ENCODE data around the gene IL1RL1.

The IL1RL1 gene

GRCh38 chr2:102289129-102289528, 22.2 kb upstream of the IL1RL1 start:
- CTCF ChIA-PET: interaction anchor here (0.7 to 1.1 kb wide), 2 partner anchors 12 to 877 kb away, joined by 3 to 4 read pairs; no protein-coding TSS in a partner anchor
- no peak for TF ChIP-seq ZNF610 (tag by site-specific recombination; IDR thresholded peaks at IDR 0.05; ENCODE audit: borderline replicate concordance)
- no peak for TF ChIP-seq ZNF777 (tag by site-specific recombination; IDR thresholded peaks at IDR 0.05; ENCODE audit: borderline replicate concordance)
- no peak for TF ChIP-seq ZNF274 (IDR thresholded peaks at IDR 0.05; ENCODE audit: low read length)
- no peak for TF ChIP-seq ZNF274 (tag by site-specific recombination; IDR thresholded peaks at IDR 0.05; ENCODE audit: borderline replicate concordance)
- no peak for TF ChIP-seq SCRT1 (tag by site-specific recombination; IDR thresholded peaks at IDR 0.05; ENCODE audit: borderline replicate concordance)
- no peak for TF ChIP-seq ZNF548 (tag by site-specific recombination; IDR thresholded peaks at IDR 0.05)
- no peak for TF ChIP-seq SETDB1 (IDR thresholded peaks at IDR 0.05; ENCODE audit: insufficient read length, low read length)
- no peak for TF ChIP-seq ZNF416 (tag by site-specific recombination; IDR thresholded peaks at IDR 0.05)
- TF ChIP-seq ZNF629 (tag by site-specific recombination; IDR thresholded peaks at IDR 0.05): no peak
- TF ChIP-seq ZNF350 (tag by site-specific recombination; IDR thresholded peaks at IDR 0.05): no peak
- TF ChIP-seq PATZ1 (tag by site-specific recombination; IDR thresholded peaks at IDR 0.05): no peak
- no peak for TF ChIP-seq ZNF449 (tag by site-specific recombination; IDR thresholded peaks at IDR 0.05)
- TF ChIP-seq ZNF266 (tag by site-specific recombination; IDR thresholded peaks at IDR 0.05; ENCODE audit: low read depth): no peak
- no peak for TF ChIP-seq IKZF3 (tag by site-specific recombination; IDR thresholded peaks at IDR 0.05)
- no peak for TF ChIP-seq ZNF366 (tag by site-specific recombination; conservative IDR thresholded peaks at IDR 0.05)
- no peak for TF ChIP-seq ZNF174 (tag by site-specific recombination; IDR thresholded peaks at IDR 0.05)
- TF ChIP-seq ZNF596 (tag by site-specific recombination; IDR thresholded peaks at IDR 0.05): no peak
- no peak overlapping the region for H3K4me3 ChIP-seq (ENCODE audit: low read depth, low read length)
- no peaks in the 10 kb centered on the region for H3K36me3 ChIP-seq (ENCODE audit: control insufficient read depth in 2 of 2, insufficient read depth in 1 of 2, low read length in 2 of 2)
- H3K27ac ChIP-seq (ENCODE audit: extremely low read depth, low read depth, low read length): no peak overlapping the region
- no peaks in the 10 kb centered on the region for H3K4me1 ChIP-seq (ENCODE audit: control insufficient read depth, insufficient read depth, low read length)
- POLR2A ChIA-PET: no interaction called here
- H3K9me3 ChIP-seq (ENCODE audit: control insufficient read depth, insufficient read depth, low read depth, low read length): no peaks in the 10 kb centered on the region

- CTCF ChIA-PET: interaction anchor here (1.9 kb wide), 1 partner anchor 11 kb away, joined by 7 read pairs; no protein-coding TSS in a partner anchor
- no peak for TF ChIP-seq ZNF707 (tag by site-specific recombination; IDR thresholded peaks at IDR 0.05)
- TF ChIP-seq ZNF561 (tag by site-specific recombination; IDR thresholded peaks at IDR 0.05; ENCODE audit: borderline replicate concordance): no peak
- no peak for TF ChIP-seq SALL2 (tag by site-specific recombination; IDR thresholded peaks at IDR 0.05; ENCODE audit: borderline replicate concordance)
- no peak for TF ChIP-seq HOXD13 (CRISPR knock-in tag; IDR thresholded peaks at IDR 0.05; ENCODE audit: borderline replicate concordance)
- no peak for TF ChIP-seq ZNF792 (tag by site-specific recombination; IDR thresholded peaks at IDR 0.05)
- no peak for TF ChIP-seq ZSCAN23 (tag by site-specific recombination; IDR thresholded peaks at IDR 0.05)
- no peak for TF ChIP-seq ZNF354C (tag by site-specific recombination; IDR thresholded peaks at IDR 0.05; ENCODE audit: borderline replicate concordance, low read depth)
- no peak for TF ChIP-seq PRDM1 (tag by site-specific recombination; IDR thresholded peaks at IDR 0.05)
- TF ChIP-seq ZNF785 (tag by site-specific recombination; IDR thresholded peaks at IDR 0.05): no peak
- no peak for TF ChIP-seq PBX3 (CRISPR knock-in tag; IDR thresholded peaks at IDR 0.05)
- no peak for TF ChIP-seq ELK4 (IDR thresholded peaks at IDR 0.05; ENCODE audit: borderline replicate concordance, low read depth, low read length)
- TF ChIP-seq ZNF132 (tag by site-specific recombination; IDR thresholded peaks at IDR 0.05; ENCODE audit: borderline replicate concordance): no peak
- POLR2A ChIA-PET: no interaction called here
These were observed 20.8 kb upstream of the IL1RL1 start for GRCh38 chr2:102290594-102290993.

More at GRCh38 chr2:102290594-102290993, 20.8 kb upstream of the IL1RL1 start:
- Histone ChIP-seq H3K4me3 (ENCODE audit: low read depth, low read length) (no peak overlapping the region), H3K27ac (ENCODE audit: extremely low read depth, low read depth, low read length) (no peak overlapping the region), H3K9me3 (ENCODE audit: control insufficient read depth, insufficient read depth, low read depth, low read length) (no peaks in the 10 kb centered on the region), H3K4me1 (ENCODE audit: control insufficient read depth, insufficient read depth, low read length) (no peaks in the 10 kb centered on the region), H3K36me3 (ENCODE audit: control insufficient read depth in 2 of 2, insufficient read depth in 1 of 2, low read length in 2 of 2) (no peaks in the 10 kb centered on the region)
